Activated naive CD8-positive, alpha-beta T cell treated with anti-CD3 and anti-CD28 coated beads for 36 hours (primary cell): ENCODE measurements around the gene TNFAIP8. TPM values are rescaled to one million over a fixed set of nuclear protein-coding genes. Genes with fewer than 3 reads are reported as not detected.

ENCODE experiments used
- DNase-seq: peaks from one replicate; pipeline ENCODE4 v3.0.0; 2021
- H3K27ac Mint-ChIP-seq: one replicate; pipeline ENCODE4 v1.8.0; 2022; ENCODE audit warnings: mild to moderate bottlenecking, moderate library complexity, mixed read lengths
- H3K27me3 Mint-ChIP-seq: one replicate; pipeline ENCODE4 v1.8.0; 2022; ENCODE audit warnings: mild to moderate bottlenecking, mixed read lengths
- H3K36me3 Mint-ChIP-seq: one replicate; pipeline ENCODE4 v1.8.0; 2021; ENCODE audit warnings: mild to moderate bottlenecking, mixed read lengths
- H3K4me1 Mint-ChIP-seq: one replicate; pipeline ENCODE4 v1.8.0; 2021; ENCODE audit warnings: mixed read lengths
- H3K4me3 Mint-ChIP-seq: one replicate; pipeline ENCODE4 v1.8.0; 2022; ENCODE audit warnings: mild to moderate bottlenecking, moderate library complexity, mixed read lengths
- H3K9me3 Mint-ChIP-seq: one replicate; pipeline ENCODE4 v1.8.0; 2022; ENCODE audit warnings: mixed read lengths
- total RNA-seq, 2 experiments: library from RNA; stranded (reverse); gene quantifications; one replicate each; pipeline ENCODE4 v1.2.3, GENCODE V29; 2021

TNFAIP8 gene
- total RNA-seq, 2 experiments from 2014 or later = 176 to 178 TPM

- H3K4me1 Mint-ChIP-seq = peaks cover 62% of the 10 kb centered on the region
- DNase-seq = no peak
- H3K9me3 Mint-ChIP-seq = no peaks in the 10 kb centered on the region
- peaks cover 61% of the 10 kb centered on the region for H3K36me3 Mint-ChIP-seq
- H3K27me3 Mint-ChIP-seq = no peaks in the 10 kb centered on the region
- peak overlapping the region; percentile 98 for H3K27ac Mint-ChIP-seq
- peak overlapping the region; percentile 59 for H3K4me3 Mint-ChIP-seq
Observed at GRCh38 chr5:119353213-119353612, 2.6 kb upstream of the TNFAIP8 start.

- H3K4me1 Mint-ChIP-seq = peaks cover 62% of the 10 kb centered on the region
- H3K27ac Mint-ChIP-seq = peak overlapping the region; percentile 98
- no peak for DNase-seq
- peak overlapping the region; percentile 59 for H3K4me3 Mint-ChIP-seq
- H3K9me3 Mint-ChIP-seq = no peaks in the 10 kb centered on the region
- H3K36me3 Mint-ChIP-seq = peaks cover 62% of the 10 kb centered on the region
- H3K27me3 Mint-ChIP-seq = no peaks in the 10 kb centered on the region
Observed at GRCh38 chr5:119353686-119354366, 2.0 kb upstream of the TNFAIP8 start.

- no peaks in the 10 kb centered on the region for H3K27me3 Mint-ChIP-seq
- peaks cover 66% of the 10 kb centered on the region for H3K36me3 Mint-ChIP-seq
- peaks cover 61% of the 10 kb centered on the region for H3K4me1 Mint-ChIP-seq
- DNase-seq = no peak
- no peaks in the 10 kb centered on the region for H3K9me3 Mint-ChIP-seq
- H3K4me3 Mint-ChIP-seq = peak overlapping the region; percentile 99
- peak overlapping the region; percentile 98 for H3K27ac Mint-ChIP-seq
Observed at GRCh38 chr5:119354537-119355243, 1.1 kb upstream of the TNFAIP8 start.

GRCh38 chr5:119355244-119355638, 578 bp upstream of the TNFAIP8 start:
- DNase-seq = peak; percentile 48
- no peaks in the 10 kb centered on the region for H3K9me3 Mint-ChIP-seq
- peak overlapping the region; percentile 98 for H3K27ac Mint-ChIP-seq
- peaks cover 67% of the 10 kb centered on the region for H3K36me3 Mint-ChIP-seq
- H3K4me3 Mint-ChIP-seq = peak overlapping the region; percentile 99
- peaks cover 61% of the 10 kb centered on the region for H3K4me1 Mint-ChIP-seq
- no peaks in the 10 kb centered on the region for H3K27me3 Mint-ChIP-seq

GRCh38 chr5:119356612-119357188, 881 bp downstream of the TNFAIP8 start:
- H3K36me3 Mint-ChIP-seq = peaks cover 72% of the 10 kb centered on the region

GRCh38 chr5:119357270-119357669, 1.5 kb downstream of the TNFAIP8 start:
- H3K27ac Mint-ChIP-seq = peak overlapping the region; percentile 98
- H3K36me3 Mint-ChIP-seq = peaks cover 72% of the 10 kb centered on the region
- no peaks in the 10 kb centered on the region for H3K9me3 Mint-ChIP-seq
- no peaks in the 10 kb centered on the region for H3K27me3 Mint-ChIP-seq
- H3K4me1 Mint-ChIP-seq = peaks cover 67% of the 10 kb centered on the region
- DNase-seq = no peak
- H3K4me3 Mint-ChIP-seq = peak overlapping the region; percentile 99

More at GRCh38 chr5:119356612-119357188, 881 bp downstream of the TNFAIP8 start:
- Mint-ChIP-seq H3K9me3 (no peaks in the 10 kb centered on the region), H3K27me3 (no peaks in the 10 kb centered on the region), H3K4me3 (peak overlapping the region; percentile 99), H3K27ac (peak overlapping the region; percentile 98), H3K4me1 (peaks cover 66% of the 10 kb centered on the region)
- no peak for DNase-seq

- Mint-ChIP-seq H3K36me3 (peaks cover 72% of the 10 kb centered on the region), H3K9me3 (no peaks in the 10 kb centered on the region), H3K27me3 (no peaks in the 10 kb centered on the region), H3K27ac (peak overlapping the region; percentile 98), H3K4me3 (peak overlapping the region; percentile 99), H3K4me1 (peaks cover 68% of the 10 kb centered on the region)
- no peak for DNase-seq
Observed at GRCh38 chr5:119357808-119358529, 2.1 kb downstream of the TNFAIP8 start.

- H3K27me3 Mint-ChIP-seq = no peaks in the 10 kb centered on the region
- H3K27ac Mint-ChIP-seq = peak overlapping the region; percentile 98
- H3K36me3 Mint-ChIP-seq = peaks cover 75% of the 10 kb centered on the region
- H3K4me3 Mint-ChIP-seq = peak overlapping the region; percentile 99
- H3K9me3 Mint-ChIP-seq = no peaks in the 10 kb centered on the region
- DNase-seq = no peak
- H3K4me1 Mint-ChIP-seq = peaks cover 68% of the 10 kb centered on the region
Observed at GRCh38 chr5:119358530-119358900, 2.7 kb downstream of the TNFAIP8 start.

GRCh38 chr5:119358901-119359603, 3.2 kb downstream of the TNFAIP8 start:
- Mint-ChIP-seq H3K27me3 (no peaks in the 10 kb centered on the region), H3K4me1 (peaks cover 68% of the 10 kb centered on the region), H3K27ac (peak overlapping the region; percentile 98), H3K9me3 (no peaks in the 10 kb centered on the region), H3K36me3 (peaks cover 78% of the 10 kb centered on the region), H3K4me3 (peak overlapping the region; percentile 99)
- DNase-seq = no peak

GRCh38 chr5:119359737-119360413, 4.1 kb downstream of the TNFAIP8 start:
- Mint-ChIP-seq H3K9me3 (no peaks in the 10 kb centered on the region), H3K36me3 (peaks cover 84% of the 10 kb centered on the region), H3K4me3 (peak overlapping the region; percentile 99)

GRCh38 chr5:119360905-119361593, 5.2 kb downstream of the TNFAIP8 start:
- H3K4me3 Mint-ChIP-seq = peak overlapping the region; percentile 99

More at GRCh38 chr5:119359737-119360413, 4.1 kb downstream of the TNFAIP8 start:
- Mint-ChIP-seq H3K27ac (peak overlapping the region; percentile 98), H3K4me1 (peaks cover 67% of the 10 kb centered on the region), H3K27me3 (no peaks in the 10 kb centered on the region)
- no peak for DNase-seq

GRCh38 chr5:119361594-119362125, 5.8 kb downstream of the TNFAIP8 start:
- peaks cover 3% of the 10 kb centered on the region for H3K9me3 Mint-ChIP-seq
- no peaks in the 10 kb centered on the region for H3K27me3 Mint-ChIP-seq
- H3K36me3 Mint-ChIP-seq = peaks cover 92% of the 10 kb centered on the region
- H3K4me1 Mint-ChIP-seq = peaks cover 82% of the 10 kb centered on the region
- H3K27ac Mint-ChIP-seq = peak overlapping the region; percentile 98
- peak overlapping the region; percentile 99 for H3K4me3 Mint-ChIP-seq
- no peak for DNase-seq

More at GRCh38 chr5:119360905-119361593, 5.2 kb downstream of the TNFAIP8 start:
- peak overlapping the region; percentile 98 for H3K27ac Mint-ChIP-seq
- no peaks in the 10 kb centered on the region for H3K27me3 Mint-ChIP-seq
- H3K9me3 Mint-ChIP-seq = peaks cover 3% of the 10 kb centered on the region
- DNase-seq = no peak
- H3K36me3 Mint-ChIP-seq = peaks cover 92% of the 10 kb centered on the region
- peaks cover 76% of the 10 kb centered on the region for H3K4me1 Mint-ChIP-seq

- Mint-ChIP-seq H3K27ac (peak overlapping the region; percentile 98), H3K9me3 (peaks cover 3% of the 10 kb centered on the region), H3K4me1 (peaks cover 88% of the 10 kb centered on the region), H3K27me3 (no peaks in the 10 kb centered on the region), H3K36me3 (peaks cover 88% of the 10 kb centered on the region), H3K4me3 (peak overlapping the region; percentile 26)
- no peak for DNase-seq
Observed at GRCh38 chr5:119362714-119363113, 6.9 kb downstream of the TNFAIP8 start.
